Measurements from ENCODE around the gene PRKD1.

PRKD1 gene

GRCh38 chr14:29743531-29743930, 184.1 kb downstream of the PRKD1 start:
- TF ChIP-seq LEF1 (IDR thresholded peaks at IDR 0.05; ENCODE audit: borderline replicate concordance) (no peak), FOXA1 (IDR thresholded peaks at IDR 0.05) (no peak), HDGF (IDR thresholded peaks at IDR 0.05; ENCODE audit: borderline replicate concordance) (no peak), L3MBTL2 (conservative IDR thresholded peaks at IDR 0.05) (no peak), SUZ12 (IDR thresholded peaks at IDR 0.05) (no peak)
- no peak for DNase-seq (ENCODE audit: extremely low spot score)
- ChIA-PET CTCF (no interaction called here), POLR2A (no interaction called here)

- TF ChIP-seq HDGF (IDR thresholded peaks at IDR 0.05; ENCODE audit: borderline replicate concordance) (no peak), ZNF384 (IDR thresholded peaks at IDR 0.05) (no peak), BHLHE40 (IDR thresholded peaks at IDR 0.05; ENCODE audit: borderline replicate concordance) (no peak), PKNOX1 (IDR thresholded peaks at IDR 0.05) (no peak), ELF4 (IDR thresholded peaks at IDR 0.05) (no peak), SUZ12 (IDR thresholded peaks at IDR 0.05) (no peak), SP1 (IDR thresholded peaks at IDR 0.05) (no peak), FOXA1 (IDR thresholded peaks at IDR 0.05) (no peak), FOXK2 (IDR thresholded peaks at IDR 0.05) (no peak), NFRKB (IDR thresholded peaks at IDR 0.05) (no peak), CTBP1 (IDR thresholded peaks at IDR 0.05; ENCODE audit: borderline replicate concordance) (no peak), LEF1 (IDR thresholded peaks at IDR 0.05; ENCODE audit: borderline replicate concordance) (no peak), L3MBTL2 (conservative IDR thresholded peaks at IDR 0.05) (no peak), TARDBP (IDR thresholded peaks at IDR 0.05) (no peak), ARNT (IDR thresholded peaks at IDR 0.05) (no peak), FOXM1 (IDR thresholded peaks at IDR 0.05; ENCODE audit: borderline replicate concordance) (no peak)
- no peak for DNase-seq (ENCODE audit: extremely low spot score)
- ChIA-PET CTCF (no interaction called here), POLR2A (no interaction called here)
These were observed 185.7 kb downstream of the PRKD1 start for GRCh38 chr14:29741909-29742401.

GRCh38 chr14:29740491-29740890, 187.2 kb downstream of the PRKD1 start:
- POLR2A ChIA-PET: no interaction called here
- CTCF ChIA-PET: interaction anchor here (0.8 kb wide), 1 partner anchor 24 kb away, joined by 4 read pairs; no protein-coding TSS in a partner anchor
- TF ChIP-seq FOXK2 (IDR thresholded peaks at IDR 0.05) (no peak), SP1 (IDR thresholded peaks at IDR 0.05) (no peak), CTBP1 (IDR thresholded peaks at IDR 0.05; ENCODE audit: borderline replicate concordance) (no peak), PKNOX1 (IDR thresholded peaks at IDR 0.05) (no peak), NFRKB (IDR thresholded peaks at IDR 0.05) (no peak), FOXM1 (IDR thresholded peaks at IDR 0.05; ENCODE audit: borderline replicate concordance) (no peak), TARDBP (IDR thresholded peaks at IDR 0.05) (no peak), ELF4 (IDR thresholded peaks at IDR 0.05) (no peak), FOXA1 (IDR thresholded peaks at IDR 0.05) (no peak), ARNT (IDR thresholded peaks at IDR 0.05) (no peak), ZNF384 (IDR thresholded peaks at IDR 0.05) (no peak), LEF1 (IDR thresholded peaks at IDR 0.05; ENCODE audit: borderline replicate concordance) (no peak), SUZ12 (IDR thresholded peaks at IDR 0.05) (no peak), L3MBTL2 (conservative IDR thresholded peaks at IDR 0.05) (no peak), HDGF (IDR thresholded peaks at IDR 0.05; ENCODE audit: borderline replicate concordance) (no peak), BHLHE40 (IDR thresholded peaks at IDR 0.05; ENCODE audit: borderline replicate concordance) (no peak)
- DNase-seq (ENCODE audit: extremely low spot score): no peak

GRCh38 chr14:29738950-29739349, 188.7 kb downstream of the PRKD1 start:
- ChIA-PET POLR2A (no interaction called here), CTCF (no interaction called here)
- TF ChIP-seq FOXA1 (IDR thresholded peaks at IDR 0.05) (no peak), HDGF (IDR thresholded peaks at IDR 0.05; ENCODE audit: borderline replicate concordance) (no peak), L3MBTL2 (conservative IDR thresholded peaks at IDR 0.05) (no peak), BHLHE40 (IDR thresholded peaks at IDR 0.05; ENCODE audit: borderline replicate concordance) (no peak), SUZ12 (IDR thresholded peaks at IDR 0.05) (no peak), ELF4 (IDR thresholded peaks at IDR 0.05) (no peak), LEF1 (IDR thresholded peaks at IDR 0.05; ENCODE audit: borderline replicate concordance) (no peak), NFRKB (IDR thresholded peaks at IDR 0.05) (no peak), ZNF384 (IDR thresholded peaks at IDR 0.05) (no peak), SP1 (IDR thresholded peaks at IDR 0.05) (no peak), FOXM1 (IDR thresholded peaks at IDR 0.05; ENCODE audit: borderline replicate concordance) (no peak), CTBP1 (IDR thresholded peaks at IDR 0.05; ENCODE audit: borderline replicate concordance) (no peak), ARNT (IDR thresholded peaks at IDR 0.05) (no peak), PKNOX1 (IDR thresholded peaks at IDR 0.05) (no peak), FOXK2 (IDR thresholded peaks at IDR 0.05) (no peak), TARDBP (IDR thresholded peaks at IDR 0.05) (no peak)
- no peak for DNase-seq (ENCODE audit: extremely low spot score)

GRCh38 chr14:29738056-29738455, 189.6 kb downstream of the PRKD1 start:
- POLR2A ChIA-PET: no interaction called here
- no peak for DNase-seq (ENCODE audit: extremely low spot score)
- TF ChIP-seq LEF1 (IDR thresholded peaks at IDR 0.05; ENCODE audit: borderline replicate concordance) (no peak), SP1 (IDR thresholded peaks at IDR 0.05) (no peak), TARDBP (IDR thresholded peaks at IDR 0.05) (no peak), ARNT (IDR thresholded peaks at IDR 0.05) (no peak)
- CTCF ChIA-PET: no interaction called here

GRCh38 chr14:29735459-29735858, 192.2 kb downstream of the PRKD1 start:
- CTCF ChIA-PET: no interaction called here
- POLR2A ChIA-PET: interaction anchor here (0.9 kb wide), 1 partner anchor 98 kb away, joined by 3 read pairs; no protein-coding TSS in a partner anchor
- TF ChIP-seq NFRKB (IDR thresholded peaks at IDR 0.05): no peak
- no peak for TF ChIP-seq HDGF (IDR thresholded peaks at IDR 0.05; ENCODE audit: borderline replicate concordance)
- no peak for TF ChIP-seq BHLHE40 (IDR thresholded peaks at IDR 0.05; ENCODE audit: borderline replicate concordance)
- DNase-seq (ENCODE audit: extremely low spot score): no peak

All from HEK293T (cell line).